ENCODE data around the gene LIF.

LIF gene

GRCh38 chr22:30289141-30289979 lies 42.8 kb upstream of the LIF start, which contains the start of gene CASTOR1:
CASTOR1 (minus strand) TSS chr22:30289505; CDS start chr22:30289497, 8 bp downstream.
- Histone ChIP-seq H3K27me3 (ENCODE audit: low read depth, low read length) (no peaks in the 10 kb centered on the region), H3K27ac (ENCODE audit: low read length) (peak within 1 kb of the TSS; percentile 77), H3K4me3 (ENCODE audit: low read depth in 1 of 2, low read length in 2 of 2) (peak within 1 kb of the TSS; percentile 83 to 89), H3K4me1 (ENCODE audit: control insufficient read depth in 1 of 2, insufficient read depth in 2 of 2, low read length in 2 of 2) (peaks cover 19 to 30% of the 10 kb centered on the region in 2 donors), H3K36me3 (ENCODE audit: control insufficient read depth in 1 of 2, insufficient read depth in 2 of 2, low read length in 2 of 2) (peaks cover 15 to 42% of the 10 kb centered on the region in 2 donors), H3K9me3 (ENCODE audit: control insufficient read depth in 1 of 2, low read length in 2 of 2) (no peaks in the 10 kb centered on the region)

- Histone ChIP-seq H3K36me3 (ENCODE audit: control insufficient read depth in 1 of 2, insufficient read depth in 2 of 2, low read length in 2 of 2) (peaks cover 11 to 37% of the 10 kb centered on the region in 2 donors), H3K4me1 (ENCODE audit: control insufficient read depth in 1 of 2, insufficient read depth in 2 of 2, low read length in 2 of 2) (peaks cover 19 to 30% of the 10 kb centered on the region in 2 donors), H3K27me3 (ENCODE audit: low read depth, low read length) (no peaks in the 10 kb centered on the region), H3K4me3 (ENCODE audit: low read depth in 1 of 2, low read length in 2 of 2) (peak overlapping the region; percentile 83 to 89), H3K9me3 (ENCODE audit: control insufficient read depth in 1 of 2, low read length in 2 of 2) (no peaks in the 10 kb centered on the region), H3K27ac (ENCODE audit: low read length) (peak overlapping the region; percentile 56)
These were observed 42.0 kb upstream of the LIF start for GRCh38 chr22:30288419-30289140.

- no peaks in the 10 kb centered on the region for H3K27me3 ChIP-seq (ENCODE audit: low read depth, low read length)
- H3K4me3 ChIP-seq (ENCODE audit: low read depth in 1 of 2, low read length in 2 of 2): peak overlapping the region; percentile 83 to 89
- H3K9me3 ChIP-seq (ENCODE audit: control insufficient read depth in 1 of 2, low read length in 2 of 2): no peaks in the 10 kb centered on the region
- H3K27ac ChIP-seq (ENCODE audit: low read length): peak overlapping the region; percentile 16
- H3K4me1 ChIP-seq (ENCODE audit: control insufficient read depth in 1 of 2, insufficient read depth in 2 of 2, low read length in 2 of 2): peaks cover 19 to 30% of the 10 kb centered on the region in 2 donors
- peaks cover 4 to 34% of the 10 kb centered on the region in 2 donors for H3K36me3 ChIP-seq (ENCODE audit: control insufficient read depth in 1 of 2, insufficient read depth in 2 of 2, low read length in 2 of 2)
These were observed 41.3 kb upstream of the LIF start for GRCh38 chr22:30287648-30288418.

GRCh38 chr22:30286813-30287647 lies 40.5 kb upstream of the LIF start:
- Histone ChIP-seq H3K27me3 (ENCODE audit: low read depth, low read length) (no peaks in the 10 kb centered on the region), H3K27ac (ENCODE audit: low read length) (no peak overlapping the region), H3K4me3 (ENCODE audit: low read depth in 1 of 2, low read length in 2 of 2) (no peak overlapping the region), H3K4me1 (ENCODE audit: control insufficient read depth in 1 of 2, insufficient read depth in 2 of 2, low read length in 2 of 2) (peaks cover 19 to 30% of the 10 kb centered on the region in 2 donors), H3K9me3 (ENCODE audit: control insufficient read depth in 1 of 2, low read length in 2 of 2) (no peaks in the 10 kb centered on the region), H3K36me3 (ENCODE audit: control insufficient read depth in 1 of 2, insufficient read depth in 2 of 2, low read length in 2 of 2) (peaks cover under 1 to 27% of the 10 kb centered on the region in 2 donors)

- Histone ChIP-seq H3K36me3 (ENCODE audit: control insufficient read depth in 1 of 2, insufficient read depth in 2 of 2, low read length in 2 of 2) (peaks cover 0 to 26% of the 10 kb centered on the region in 2 donors), H3K4me1 (ENCODE audit: control insufficient read depth in 1 of 2, insufficient read depth in 2 of 2, low read length in 2 of 2) (peaks cover 19 to 30% of the 10 kb centered on the region in 2 donors), H3K27me3 (ENCODE audit: low read depth, low read length) (no peaks in the 10 kb centered on the region), H3K9me3 (ENCODE audit: control insufficient read depth in 1 of 2, low read length in 2 of 2) (no peaks in the 10 kb centered on the region), H3K27ac (ENCODE audit: low read length) (no peak overlapping the region), H3K4me3 (ENCODE audit: low read depth in 1 of 2, low read length in 2 of 2) (no peak overlapping the region)
These were observed 39.8 kb upstream of the LIF start for GRCh38 chr22:30286331-30286730.

- Histone ChIP-seq H3K4me3 (ENCODE audit: low read depth in 1 of 2, low read length in 2 of 2) (no peak overlapping the region), H3K27me3 (ENCODE audit: low read depth, low read length) (no peaks in the 10 kb centered on the region), H3K4me1 (ENCODE audit: control insufficient read depth in 1 of 2, insufficient read depth in 2 of 2, low read length in 2 of 2) (peaks cover 18 to 24% of the 10 kb centered on the region in 2 donors), H3K27ac (ENCODE audit: low read length) (no peak overlapping the region), H3K9me3 (ENCODE audit: control insufficient read depth in 1 of 2, low read length in 2 of 2) (no peaks in the 10 kb centered on the region), H3K36me3 (ENCODE audit: control insufficient read depth in 1 of 2, insufficient read depth in 2 of 2, low read length in 2 of 2) (peaks cover 0 to 26% of the 10 kb centered on the region in 2 donors)
These were observed 39.3 kb upstream of the LIF start for GRCh38 chr22:30285846-30286200.

- Histone ChIP-seq H3K36me3 (ENCODE audit: control insufficient read depth in 1 of 2, insufficient read depth in 2 of 2, low read length in 2 of 2) (peaks cover 0 to 26% of the 10 kb centered on the region in 2 donors), H3K4me3 (ENCODE audit: low read depth in 1 of 2, low read length in 2 of 2) (no peak overlapping the region), H3K27ac (ENCODE audit: low read length) (no peak overlapping the region), H3K27me3 (ENCODE audit: low read depth, low read length) (no peaks in the 10 kb centered on the region), H3K9me3 (ENCODE audit: control insufficient read depth in 1 of 2, low read length in 2 of 2) (no peaks in the 10 kb centered on the region), H3K4me1 (ENCODE audit: control insufficient read depth in 1 of 2, insufficient read depth in 2 of 2, low read length in 2 of 2) (peaks cover 13 to 19% of the 10 kb centered on the region in 2 donors)
These were observed 38.8 kb upstream of the LIF start for GRCh38 chr22:30285176-30285845.

- H3K36me3 ChIP-seq (ENCODE audit: control insufficient read depth in 1 of 2, insufficient read depth in 2 of 2, low read length in 2 of 2): peaks cover 0 to 26% of the 10 kb centered on the region in 2 donors
- H3K4me3 ChIP-seq (ENCODE audit: low read depth in 1 of 2, low read length in 2 of 2): no peak overlapping the region
- H3K9me3 ChIP-seq (ENCODE audit: control insufficient read depth in 1 of 2, low read length in 2 of 2): no peaks in the 10 kb centered on the region
These were observed 38.1 kb upstream of the LIF start for GRCh38 chr22:30284666-30285065.

GRCh38 chr22:30284172-30284571 lies 37.6 kb upstream of the LIF start:
- H3K27ac ChIP-seq (ENCODE audit: low read length): no peak overlapping the region
- H3K4me1 ChIP-seq (ENCODE audit: control insufficient read depth in 1 of 2, insufficient read depth in 2 of 2, low read length in 2 of 2): peaks cover 9 to 14% of the 10 kb centered on the region in 2 donors
- H3K9me3 ChIP-seq (ENCODE audit: control insufficient read depth in 1 of 2, low read length in 2 of 2): no peaks in the 10 kb centered on the region
- H3K27me3 ChIP-seq (ENCODE audit: low read depth, low read length): no peaks in the 10 kb centered on the region
- no peak overlapping the region for H3K4me3 ChIP-seq (ENCODE audit: low read depth in 1 of 2, low read length in 2 of 2)
- peaks cover 0 to 26% of the 10 kb centered on the region in 2 donors for H3K36me3 ChIP-seq (ENCODE audit: control insufficient read depth in 1 of 2, insufficient read depth in 2 of 2, low read length in 2 of 2)

More at GRCh38 chr22:30284666-30285065, 38.1 kb upstream of the LIF start:
- peaks cover 9 to 14% of the 10 kb centered on the region in 2 donors for H3K4me1 ChIP-seq (ENCODE audit: control insufficient read depth in 1 of 2, insufficient read depth in 2 of 2, low read length in 2 of 2)
- H3K27ac ChIP-seq (ENCODE audit: low read length): no peak overlapping the region
- H3K27me3 ChIP-seq (ENCODE audit: low read depth, low read length): no peaks in the 10 kb centered on the region

- H3K4me1 ChIP-seq (ENCODE audit: control insufficient read depth in 1 of 2, insufficient read depth in 2 of 2, low read length in 2 of 2): peaks cover 5 to 10% of the 10 kb centered on the region in 2 donors
- H3K9me3 ChIP-seq (ENCODE audit: control insufficient read depth in 1 of 2, low read length in 2 of 2): no peaks in the 10 kb centered on the region
- peaks cover 0 to 26% of the 10 kb centered on the region in 2 donors for H3K36me3 ChIP-seq (ENCODE audit: control insufficient read depth in 1 of 2, insufficient read depth in 2 of 2, low read length in 2 of 2)
- no peak overlapping the region for H3K4me3 ChIP-seq (ENCODE audit: low read depth in 1 of 2, low read length in 2 of 2)
- H3K27me3 ChIP-seq (ENCODE audit: low read depth, low read length): no peaks in the 10 kb centered on the region
- H3K27ac ChIP-seq (ENCODE audit: low read length): no peak overlapping the region
These were observed 36.8 kb upstream of the LIF start for GRCh38 chr22:30283342-30283741.
